ENCODE measurements around the gene MRPS26.
"Not testable (repeated sequence)": the region's sequence is repeated elsewhere in the genome, so short reads cannot be mapped to it uniquely, and the experiment has no call there.

Gene MRPS26

GRCh38 chr20:3045816-3046676 is at the start of gene MRPS26:
MRPS26 (plus strand) TSS chr20:3046052; CDS start chr20:3046069, 17 bp downstream.
- FAIRE-seq = no peak
- DNase-seq (ENCODE audit: low spot score) = peak; percentile 58

GRCh38 chr20:2998728-2999127 is 47.1 kb upstream of the MRPS26 start:
- DNase-seq (ENCODE audit: low spot score) = no peak
- peak; percentile 15 for FAIRE-seq

GRCh38 chr20:3000852-3001523 is 44.9 kb upstream of the MRPS26 start:
- DNase-seq (ENCODE audit: low spot score) (peak; percentile 49), FAIRE-seq (peak; percentile 79)

- no peak for FAIRE-seq
These were observed 42.4 kb upstream of the MRPS26 start for GRCh38 chr20:3003416-3003815.

GRCh38 chr20:3010985-3011723 is 34.7 kb upstream of the MRPS26 start:
- no peak for FAIRE-seq

More at GRCh38 chr20:3003416-3003815, 42.4 kb upstream of the MRPS26 start:
- no peak for DNase-seq (ENCODE audit: low spot score)

GRCh38 chr20:3011752-3012151 is 34.1 kb upstream of the MRPS26 start:
- no peak for DNase-seq (ENCODE audit: low spot score)
- no peak for FAIRE-seq

More at GRCh38 chr20:3010985-3011723, 34.7 kb upstream of the MRPS26 start:
- peak; percentile 23 for DNase-seq (ENCODE audit: low spot score)

- FAIRE-seq (no peak), DNase-seq (ENCODE audit: low spot score) (no peak)
These were observed 32.1 kb upstream of the MRPS26 start for GRCh38 chr20:3013771-3014170.

- FAIRE-seq (no peak), DNase-seq (ENCODE audit: low spot score) (no peak)
These were observed 31.7 kb upstream of the MRPS26 start for GRCh38 chr20:3014179-3014578.

GRCh38 chr20:3014662-3015061 is 31.2 kb upstream of the MRPS26 start:
- no peak for FAIRE-seq
- no peak for DNase-seq (ENCODE audit: low spot score)

- DNase-seq (ENCODE audit: low spot score); FAIRE-seq: not testable (repeated sequence)
These were observed 30.6 kb upstream of the MRPS26 start for GRCh38 chr20:3015302-3015701.

- FAIRE-seq (no peak), DNase-seq (ENCODE audit: low spot score) (no peak)
These were observed 24.5 kb upstream of the MRPS26 start for GRCh38 chr20:3021327-3021726.

- DNase-seq (ENCODE audit: low spot score) = no peak
- no peak for FAIRE-seq
These were observed 24.1 kb upstream of the MRPS26 start for GRCh38 chr20:3021777-3022176.

GRCh38 chr20:3022559-3023490 is 23.0 kb upstream of the MRPS26 start:
- DNase-seq (ENCODE audit: low spot score); FAIRE-seq: not testable (repeated sequence)

GRCh38 chr20:3027987-3028386 is 17.9 kb upstream of the MRPS26 start:
- FAIRE-seq = no peak

GRCh38 chr20:3031524-3032147 is 14.2 kb upstream of the MRPS26 start:
- FAIRE-seq (no peak), DNase-seq (ENCODE audit: low spot score) (no peak)

More at GRCh38 chr20:3027987-3028386, 17.9 kb upstream of the MRPS26 start:
- DNase-seq (ENCODE audit: low spot score) = no peak

GRCh38 chr20:3032624-3033023 is 13.2 kb upstream of the MRPS26 start:
- no peak for DNase-seq (ENCODE audit: low spot score)
- no peak for FAIRE-seq

GRCh38 chr20:3037654-3038053 is 8.2 kb upstream of the MRPS26 start:
- FAIRE-seq (no peak), DNase-seq (ENCODE audit: low spot score) (no peak)

GRCh38 chr20:3038454-3038853 is 7.4 kb upstream of the MRPS26 start:
- FAIRE-seq (no peak), DNase-seq (ENCODE audit: low spot score) (no peak)

- DNase-seq (ENCODE audit: low spot score) (no peak), FAIRE-seq (no peak)
These were observed 6.4 kb upstream of the MRPS26 start for GRCh38 chr20:3039426-3039825.

- DNase-seq (ENCODE audit: low spot score) (no peak), FAIRE-seq (no peak)
These were observed 5.8 kb upstream of the MRPS26 start for GRCh38 chr20:3040086-3040485.

All from RCC 7860 (cell line).